Right lobe of liver (tissue), 4 donors: ENCODE data around the gene C10orf90.

ENCODE experiments used
- CTCF ChIP-seq, 4 donors: fragments of 200-600 bp in 3 of 4; fragments of 450-650 bp in 1 of 4; IDR thresholded peaks; one replicate each; pipeline versions ENCODE4 v1.5.1 to v1.8.0; 2016 to 2022; ENCODE audit warnings: antibody characterized with exemption in 4 of 4, mild to moderate bottlenecking in 2 of 4
- POLR2A ChIP-seq: fragments of 450-650 bp; IDR thresholded peaks from one replicate; pipeline ENCODE4 v1.6.1; 2017; ENCODE audit warnings: antibody characterized with exemption, mild to moderate bottlenecking
- donor health status: DM: no; HTN: no; CAD: no.
- donor health status: DM: no; HTN: no; CAD: no.
- donor health status: DM: no; HTN: yes; CAD: no.

- no peak for TF ChIP-seq CTCF (IDR thresholded peaks at IDR 0.05)
- TF ChIP-seq POLR2A: no peak
These were observed 278.4 kb downstream of the C10orf90 start for GRCh38 chr10:126392068-126392467.
